NCI-H1105 treated with DMSO at 0.1 percent for 48 hours (cell line): Measurements from ENCODE around the gene COPZ2.
"Not testable (repeated sequence)": the region's sequence is repeated elsewhere in the genome, so short reads cannot be mapped to it uniquely, and the experiment has no call there.

Source experiments
- DNase-seq: peaks from one replicate; lab custom pipeline; 2025; lab: John Stamatoyannopoulos, UW

Gene COPZ2

GRCh38 chr17:48037036-48037837 lies at the start of gene COPZ2:
Gene COPZ2 (minus strand): TSS chr17:48037797. CDS start chr17:48037777, 20 bp downstream.
- DNase-seq = no peak

- no peak for DNase-seq
Observed at GRCh38 chr17:48084932-48085331, 47.3 kb upstream of the COPZ2 start.

- DNase-seq = no peak
Observed at GRCh38 chr17:48081858-48082257, 44.3 kb upstream of the COPZ2 start.

- DNase-seq = not testable (repeated sequence)
Observed at GRCh38 chr17:48077152-48077551, 39.6 kb upstream of the COPZ2 start.

GRCh38 chr17:48074322-48075081 lies 36.9 kb upstream of the COPZ2 start:
- DNase-seq = peak; percentile 41

- not testable (repeated sequence) for DNase-seq
Observed at GRCh38 chr17:48073566-48074094, 36.0 kb upstream of the COPZ2 start.

- not testable (repeated sequence) for DNase-seq
Observed at GRCh38 chr17:48072811-48073210, 35.2 kb upstream of the COPZ2 start.

- no peak for DNase-seq
Observed at GRCh38 chr17:48071654-48072053, 34.1 kb upstream of the COPZ2 start.

- no peak for DNase-seq
Observed at GRCh38 chr17:48070195-48070594, 32.6 kb upstream of the COPZ2 start.

- no peak for DNase-seq
Observed at GRCh38 chr17:48068491-48068961, 30.9 kb upstream of the COPZ2 start.

GRCh38 chr17:48067808-48068207 lies 30.2 kb upstream of the COPZ2 start:
- DNase-seq = not testable (repeated sequence)

GRCh38 chr17:48067245-48067644 lies 29.6 kb upstream of the COPZ2 start:
- DNase-seq = no peak

GRCh38 chr17:48066656-48067055 lies 29.1 kb upstream of the COPZ2 start:
- no peak for DNase-seq

- no peak for DNase-seq
Observed at GRCh38 chr17:48066192-48066591, 28.6 kb upstream of the COPZ2 start.

- no peak for DNase-seq
Observed at GRCh38 chr17:48064638-48065037, 27.0 kb upstream of the COPZ2 start.

- DNase-seq = no peak
Observed at GRCh38 chr17:48062273-48062672, 24.7 kb upstream of the COPZ2 start.

- no peak for DNase-seq
Observed at GRCh38 chr17:48060249-48060648, 22.7 kb upstream of the COPZ2 start.

GRCh38 chr17:48059125-48059668 lies 21.6 kb upstream of the COPZ2 start:
- no peak for DNase-seq

- DNase-seq = no peak
Observed at GRCh38 chr17:48058393-48059124, 21.0 kb upstream of the COPZ2 start.

- DNase-seq = no peak
Observed at GRCh38 chr17:48057626-48058025, 20.0 kb upstream of the COPZ2 start.

GRCh38 chr17:48056879-48057278 lies 19.3 kb upstream of the COPZ2 start:
- no peak for DNase-seq

GRCh38 chr17:48056246-48056745 lies 18.7 kb upstream of the COPZ2 start:
- DNase-seq = no peak
